Endothelial cell of umbilical vein (primary cell): ENCODE data around the gene WDR5. TPM values are rescaled to one million over a fixed set of nuclear protein-coding genes. Genes with fewer than 3 reads are reported as not detected.

Source experiments
- BruUV-seq: library from RNA; stranded (reverse); fragments of 400-500 nt; replicated peaks from 2 replicates; lab custom pipeline; 2021; lab: Mats Ljungman, UMichigan
- CTCF ChIA-PET: fragments of 300-600, 350-600 bp; sonication (Branson Sonifier 250); formaldehyde crosslinking; loops from one replicate; lab custom pipeline; 2021; ENCODE audit warnings: antibody characterized with exemption, inconsistent platforms; lab: Charles Lee
- POLR2A ChIA-PET: fragments of 300-600, 350-600 bp; sonication (Branson Sonifier 250); formaldehyde crosslinking; loops from one replicate; lab custom pipeline; 2021; ENCODE audit warnings: antibody characterized with exemption, inconsistent platforms; lab: Charles Lee
- DNase-seq: peaks from one replicate; pipeline ENCODE4 v3.0.0-alpha.2; 2011; ENCODE audit warnings: low read depth, low spot score
- FAIRE-seq: peaks from 2 replicates; lab custom pipeline; 2011; peaks lifted over from hg19 to GRCh38; lab: Jason Lieb, UNC
- H2AFZ ChIP-seq: 2 replicates; pipeline ENCODE4 v1.6.0; 2012; ENCODE audit warnings: low read depth, low read length, control low read depth, inconsistent platforms
- H3K27ac ChIP-seq: 2 replicates; pipeline ENCODE4 v1.5.1; 2011; ENCODE audit warnings: low read depth, mild to moderate bottlenecking, control low read depth, low read length, moderate library complexity; ENCODE audit not compliant: insufficient read depth
- H3K27me3 ChIP-seq, 2 experiments: 2 replicates each; pipeline versions ENCODE4 v1.6.0 to v1.6.1; 2011; ENCODE audit warnings: low read length in 2 of 2, mixed read lengths in 1 of 2; ENCODE audit not compliant: control insufficient read depth in 2 of 2, insufficient read depth in 2 of 2
- H3K36me3 ChIP-seq, 2 experiments: 2 replicates in 1 of 2; 3 replicates in 1 of 2; pipeline ENCODE4 v1.5.1; 2011; ENCODE audit warnings: low read length in 2 of 2, mild to moderate bottlenecking in 1 of 2, moderate library complexity in 1 of 2; ENCODE audit not compliant: control insufficient read depth in 2 of 2, insufficient read depth in 2 of 2; ENCODE audit errors: extremely low read depth in 1 of 2
- H3K4me1 ChIP-seq: 3 replicates; pipeline ENCODE4 v1.5.1; 2011; ENCODE audit warnings: mild to moderate bottlenecking, low read length; ENCODE audit not compliant: control insufficient read depth, insufficient read depth; ENCODE audit errors: extremely low read depth
- H3K4me2 ChIP-seq: 2 replicates; pipeline ENCODE4 v1.6.1; 2011; ENCODE audit warnings: low read length, control low read depth, mixed read lengths; ENCODE audit not compliant: insufficient read depth
- H3K4me3 ChIP-seq, 3 experiments: fragments of 200-600 bp in 1 of 3; sonication (generic), shearing (Covaris generic) in 1 of 3; replicated peaks in 1 of 3; 2 replicates each; pipeline ENCODE4 v1.5.1; 2011 to 2016; ENCODE audit warnings: control low read depth in 3 of 3, low read length in 3 of 3, mild to moderate bottlenecking in 2 of 3, inconsistent platforms in 1 of 3, low read depth in 1 of 3, moderate library complexity in 1 of 3; ENCODE audit not compliant: insufficient read depth in 1 of 3
- H3K79me2 ChIP-seq: 2 replicates; pipeline ENCODE4 v1.6.0; 2012; ENCODE audit warnings: low read length, inconsistent platforms; ENCODE audit not compliant: control insufficient read depth, insufficient read depth
- H3K9ac ChIP-seq: replicated peaks from 2 replicates; pipeline ENCODE3; 2011; ENCODE audit warnings: low read length, control low read depth; ENCODE audit not compliant: insufficient read depth; ENCODE audit errors: extremely low read depth
- H3K9me1 ChIP-seq: replicated peaks from 3 replicates; pipeline ENCODE4 v1.6.0; 2011; ENCODE audit warnings: mild to moderate bottlenecking, low read length; ENCODE audit not compliant: control insufficient read depth, insufficient read depth; ENCODE audit errors: extremely low read depth
- H3K9me3 ChIP-seq: replicated peaks from 2 replicates; pipeline ENCODE4 v1.5.1; 2012; ENCODE audit warnings: low read length, inconsistent platforms; ENCODE audit not compliant: control insufficient read depth, insufficient read depth
- H4K20me1 ChIP-seq: replicated peaks from 2 replicates; pipeline ENCODE3; 2011; ENCODE audit warnings: mild to moderate bottlenecking, low read length; ENCODE audit not compliant: control insufficient read depth, insufficient read depth; ENCODE audit errors: extremely low read depth
- EZH2 ChIP-seq: IDR thresholded peaks from 2 replicates; pipeline ENCODE4 v1.6.1; 2012; ENCODE audit warnings: borderline replicate concordance, low read depth, mild to moderate bottlenecking, moderate library complexity, low read length, inconsistent platforms; ENCODE audit not compliant: severe bottlenecking
- FOS ChIP-seq: IDR thresholded peaks from 2 replicates; pipeline ENCODE4 v1.6.1; 2011; ENCODE audit warnings: mild to moderate bottlenecking, low read length, moderate library complexity, borderline replicate concordance; ENCODE audit not compliant: insufficient read depth
- GATA2 ChIP-seq: IDR thresholded peaks from 2 replicates; pipeline ENCODE4 v1.7.0; 2011; ENCODE audit warnings: low read depth, mild to moderate bottlenecking, moderate library complexity, mixed read lengths, low read length; ENCODE audit not compliant: insufficient read length, insufficient read depth
- JUN ChIP-seq: IDR thresholded peaks from 2 replicates; pipeline ENCODE4 v1.6.1; 2011; ENCODE audit warnings: borderline replicate concordance, low read depth; ENCODE audit not compliant: insufficient read length, insufficient read depth
- MAX ChIP-seq: IDR thresholded peaks from 2 replicates; pipeline ENCODE4 v1.6.1; 2011; ENCODE audit not compliant: insufficient read depth, insufficient read length
- MYC ChIP-seq: IDR thresholded peaks from one replicate; pipeline ENCODE4 v1.6.1; 2011; ENCODE audit warnings: mild to moderate bottlenecking, low read depth, low read length
- POLR2A ChIP-seq: IDR thresholded peaks from 2 replicates; pipeline ENCODE4 v1.6.1; 2012; ENCODE audit warnings: low read depth, mild to moderate bottlenecking, control low read depth, low read length
- POLR2AphosphoS5 ChIP-seq: IDR thresholded peaks from 2 replicates; pipeline ENCODE4 v1.6.1; 2012; ENCODE audit warnings: low read depth, mild to moderate bottlenecking, control low read depth, low read length, moderate library complexity; ENCODE audit not compliant: insufficient read depth
- dilution Hi-C: fragments of 300-500 bp; cut with MboI; formaldehyde crosslinking; loops from one replicate; pipeline ENCODE4 v1.15.0; 2019; ENCODE audit warnings: low sequenced_read_pairs; ENCODE audit not compliant: extremely low pct_ligation_motif_present
- intact Hi-C: fragments of 100-400 bp; cut with micrococcal nuclease; formaldehyde crosslinking; loops from one replicate; pipeline ENCODE4 v1.10.0; 2022
- polyA plus RNA-seq, 4 experiments: library from polyadenylated mRNA; depleted of rRNA in 3 of 4; stranded (reverse) in 3 of 4; unstranded in 1 of 4; fragments of >200 nt; gene quantifications; 2 replicates each; pipeline versions ENCODE4 v1.2.1 to v1.2.3, GENCODE V29; 2011 to 2012; ENCODE audit warnings: missing spikeins in 1 of 4
- total RNA-seq: library from RNA; stranded (reverse); gene quantifications from 2 replicates; pipeline ENCODE4 v1.2.3, GENCODE V29; 2021
- TF ChIP-seq, protein P1 (sequence below), 2 donors: IDR thresholded peaks; 1 replicate in 1 of 2; 2 replicates in 1 of 2; pipeline ENCODE4 v1.5.1; 2011; ENCODE audit warnings: low read length in 2 of 2, mild to moderate bottlenecking in 2 of 2, moderate library complexity in 2 of 2, control low read depth in 1 of 2, inconsistent platforms in 1 of 2, low read depth in 1 of 2; ENCODE audit not compliant: insufficient read depth in 1 of 2; ENCODE audit errors: extremely low read depth in 1 of 2

The WDR5 gene
- total and polyA plus RNA-seq, 2 donors (not counting 3 experiments of a cell fraction or from before 2014, with no cell fraction given) = 32.1 to 42.5 TPM

DNA sequence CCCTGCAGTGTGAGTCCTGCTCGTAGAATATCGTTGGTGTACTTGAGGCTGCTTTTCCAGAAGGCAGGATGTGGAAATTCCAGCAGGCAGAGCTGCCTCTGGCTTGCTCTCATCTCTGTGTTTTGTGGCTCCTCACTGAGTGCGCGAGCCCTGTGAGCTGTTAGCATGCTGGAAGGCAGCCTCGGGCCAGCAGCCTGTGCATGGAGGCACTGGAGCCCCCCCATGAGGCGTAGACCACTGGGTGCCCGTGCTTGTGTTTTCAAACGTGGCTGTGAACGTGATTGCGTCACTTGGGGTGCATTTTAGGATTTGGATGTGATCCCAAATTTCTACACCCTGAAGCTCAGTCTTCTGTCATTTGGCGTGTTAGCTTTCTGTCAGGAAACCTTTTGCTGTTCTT is 3.2 kb downstream of the WDR5 start:
- POLR2A ChIA-PET = no interaction called here
- BruUV-seq = no TSS peak
- intact Hi-C loops = no loop called here

More for the DNA sequence above, 3.2 kb downstream of the WDR5 start:
- Histone ChIP-seq H2AFZ (no peak overlapping the region), H3K27ac (no peak overlapping the region), H3K36me3 (peaks cover 2 to 31% of the 10 kb centered on the region in 2 experiments), H4K20me1 (no peaks in the 10 kb centered on the region), H3K79me2 (peaks cover 40% of the 10 kb centered on the region), H3K9me3 (no peaks in the 10 kb centered on the region), H3K27me3 (no peaks in the 10 kb centered on the region), H3K4me2 (no peak overlapping the region), H3K9me1 (no peaks in the 10 kb centered on the region), H3K9ac (no peak overlapping the region), H3K4me1 (peaks cover 10% of the 10 kb centered on the region), H3K4me3 (no peak overlapping the region)
- no peak for FAIRE-seq
- CTCF ChIA-PET = no interaction called here
- DNase-seq = no peak
- TF ChIP-seq POLR2A (no peak), FOS (no peak), POLR2AphosphoS5 (no peak), JUN (no peak), GATA2 (no peak), EZH2 (no peak), MAX (no peak), MYC (no peak)
- TF ChIP-seq, protein P1, sequence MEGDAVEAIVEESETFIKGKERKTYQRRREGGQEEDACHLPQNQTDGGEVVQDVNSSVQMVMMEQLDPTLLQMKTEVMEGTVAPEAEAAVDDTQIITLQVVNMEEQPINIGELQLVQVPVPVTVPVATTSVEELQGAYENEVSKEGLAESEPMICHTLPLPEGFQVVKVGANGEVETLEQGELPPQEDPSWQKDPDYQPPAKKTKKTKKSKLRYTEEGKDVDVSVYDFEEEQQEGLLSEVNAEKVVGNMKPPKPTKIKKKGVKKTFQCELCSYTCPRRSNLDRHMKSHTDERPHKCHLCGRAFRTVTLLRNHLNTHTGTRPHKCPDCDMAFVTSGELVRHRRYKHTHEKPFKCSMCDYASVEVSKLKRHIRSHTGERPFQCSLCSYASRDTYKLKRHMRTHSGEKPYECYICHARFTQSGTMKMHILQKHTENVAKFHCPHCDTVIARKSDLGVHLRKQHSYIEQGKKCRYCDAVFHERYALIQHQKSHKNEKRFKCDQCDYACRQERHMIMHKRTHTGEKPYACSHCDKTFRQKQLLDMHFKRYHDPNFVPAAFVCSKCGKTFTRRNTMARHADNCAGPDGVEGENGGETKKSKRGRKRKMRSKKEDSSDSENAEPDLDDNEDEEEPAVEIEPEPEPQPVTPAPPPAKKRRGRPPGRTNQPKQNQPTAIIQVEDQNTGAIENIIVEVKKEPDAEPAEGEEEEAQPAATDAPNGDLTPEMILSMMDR (IDR thresholded peaks at IDR 0.05; ENCODE audit: extremely low read depth in 1 of 2, insufficient read depth in 1 of 2, low read depth in 1 of 2, low read length in 2 of 2) = no peak
- dilution Hi-C loops = no loop called here
